Umbilical cord (tissue), 2 donors: ENCODE data around the gene DNAJC12. TPM values are rescaled to one million over a fixed set of nuclear protein-coding genes. Genes with fewer than 3 reads are reported as not detected.
"Not testable (repeated sequence)": the region's sequence is repeated elsewhere in the genome, so short reads cannot be mapped to it uniquely, and the experiment has no call there.

ENCODE experiments used
- DNase-seq: peaks from one replicate; pipeline ENCODE4 v3.0.0-alpha.2; 2015; ENCODE audit warnings: low spot score
- total RNA-seq: library from RNA; depleted of rRNA; stranded (reverse); fragments of >200 nt; gene quantifications from one replicate; pipeline ENCODE4 v1.2.3, GENCODE V29; 2014; ENCODE audit warnings: low replicate concordance; ENCODE audit not compliant: insufficient read depth

DNAJC12 gene
- total RNA-seq, 1 donor from 2014 or later: 6.7 TPM

- DNase-seq: peak; percentile 89
These were observed 74.4 kb downstream of the DNAJC12 start for GRCh38 chr10:67763499-67764011.

- not testable (repeated sequence) for DNase-seq
These were observed 75.4 kb downstream of the DNAJC12 start for GRCh38 chr10:67762567-67762966.

GRCh38 chr10:67760272-67760671, 77.7 kb downstream of the DNAJC12 start:
- DNase-seq: no peak

Other genes with a start within 250 kb of the DNAJC12 start
- gene CTNNA3, start 142.0 kb downstream of the DNAJC12 start, total RNA-seq: 32.7 TPM
- 20.0 TPM for gene SIRT1, start 46.5 kb upstream of the DNAJC12 start, total RNA-seq
- 102 TPM for gene HERC4, start 237.1 kb upstream of the DNAJC12 start, total RNA-seq